H1 (cell line): ENCODE measurements around the gene C3orf49. TPM values are rescaled to one million over a fixed set of nuclear protein-coding genes. Genes with fewer than 3 reads are reported as not detected.

ENCODE experiments used
- ASH2L ChIP-seq: fragments of 200-600, 300-600 bp; sonication (generic); IDR thresholded peaks from one replicate; pipeline ENCODE4 v1.7.1; 2017; ENCODE audit warnings: low read length
- ATF2 ChIP-seq: IDR thresholded peaks from 2 replicates; pipeline ENCODE4 v1.6.1; 2012; ENCODE audit warnings: low read length, inconsistent platforms
- CBX5 ChIP-seq: fragments of 300-800, 300-1000 bp; sonication (generic); IDR thresholded peaks from 2 replicates; pipeline ENCODE4 v1.7.1; 2016; ENCODE audit warnings: antibody characterized with exemption, low read length, low read depth
- CEBPB ChIP-seq: IDR thresholded peaks from 2 replicates; pipeline ENCODE4 v1.6.1; 2012; ENCODE audit warnings: low read depth, low read length
- CHD1 ChIP-seq: IDR thresholded peaks from 2 replicates; pipeline ENCODE4 v1.6.1; 2012; ENCODE audit warnings: low read depth, low read length, improper control_type of control experiment
- CHD2 ChIP-seq: IDR thresholded peaks from 2 replicates; pipeline ENCODE4 v1.6.1; 2012; ENCODE audit warnings: low read length, improper control_type of control experiment
- CREB1 ChIP-seq: IDR thresholded peaks from 2 replicates; pipeline ENCODE4 v1.6.1; 2012; ENCODE audit warnings: inconsistent platforms
- CTBP2 ChIP-seq: IDR thresholded peaks from 2 replicates; pipeline ENCODE4 v1.7.0; 2011; ENCODE audit warnings: borderline replicate concordance, mild to moderate bottlenecking, moderate library complexity, mixed read lengths, low read length; ENCODE audit not compliant: insufficient read depth, insufficient read length
- CTCF ChIP-seq, 3 experiments: IDR thresholded peaks; 1 replicate in 2 of 3; 2 replicates in 1 of 3; pipeline versions ENCODE4 v1.5.1 to v1.6.1; 2011; ENCODE audit warnings: low read length in 3 of 3, mild to moderate bottlenecking in 3 of 3, inconsistent platforms in 2 of 3, low read depth in 1 of 3, moderate library complexity in 1 of 3; ENCODE audit not compliant: insufficient read depth in 1 of 3; ENCODE audit errors: control extremely low read depth in 1 of 3
- EGR1 ChIP-seq: IDR thresholded peaks from 2 replicates; pipeline ENCODE4 v1.6.1; 2011; ENCODE audit warnings: low read depth, low read length, borderline replicate concordance
- EZH2 ChIP-seq: fragments of 200-600 bp; sonication (generic); IDR thresholded peaks from 2 replicates; pipeline ENCODE4 v1.7.1; 2012; ENCODE audit warnings: low read depth, mild to moderate bottlenecking, moderate library complexity, low read length, inconsistent platforms; ENCODE audit not compliant: severe bottlenecking
- GTF2F1 ChIP-seq: IDR thresholded peaks from 2 replicates; pipeline ENCODE4 v1.6.1; 2012; ENCODE audit warnings: low read depth, low read length, improper control_type of control experiment, borderline replicate concordance
- HDAC6 ChIP-seq: IDR thresholded peaks from one replicate; pipeline ENCODE4 v1.7.1; 2012; ENCODE audit warnings: low read depth, mild to moderate bottlenecking, inconsistent platforms, low read length, moderate library complexity
- KDM1A ChIP-seq: fragments of 200-600, 300-600 bp; sonication (generic); IDR thresholded peaks from 2 replicates; pipeline ENCODE4 v1.7.1; 2016; ENCODE audit warnings: mild to moderate bottlenecking, low read length, borderline replicate concordance
- KDM4A ChIP-seq: IDR thresholded peaks from one replicate; pipeline ENCODE4 v1.7.1; 2012; ENCODE audit warnings: low read depth, mild to moderate bottlenecking, moderate library complexity, low read length, inconsistent platforms; ENCODE audit not compliant: severe bottlenecking
- NRF1 ChIP-seq: IDR thresholded peaks from 2 replicates; pipeline ENCODE4 v1.6.1; 2011; ENCODE audit warnings: mild to moderate bottlenecking, low read depth, low read length, improper control_type of control experiment
- POLR2AphosphoS5 ChIP-seq: IDR thresholded peaks from 2 replicates; pipeline ENCODE4 v1.6.1; 2011; ENCODE audit warnings: low read depth, low read length
- RFX5 ChIP-seq: IDR thresholded peaks from 2 replicates; pipeline ENCODE4 v1.6.1; 2011; ENCODE audit warnings: low read depth, low read length, improper control_type of control experiment, borderline replicate concordance
- TBP ChIP-seq: IDR thresholded peaks from 2 replicates; pipeline ENCODE4 v1.6.1; 2011; ENCODE audit warnings: low read depth, low read length, improper control_type of control experiment
- TCF12 ChIP-seq: IDR thresholded peaks from 2 replicates; pipeline ENCODE4 v1.6.1; 2011; ENCODE audit warnings: low read depth, mild to moderate bottlenecking, low read length
- polyA plus RNA-seq, 7 experiments: library from polyadenylated mRNA; depleted of rRNA in 3 of 7; stranded (reverse) in 5 of 7; unstranded in 2 of 7; fragments of >200 nt in 5 of 7; fragments of 200-250 nt in 2 of 7; gene quantifications; 1 replicate in 5 of 7; 2 replicates in 1 of 7; 4 replicates in 1 of 7; pipeline versions ENCODE4 v1.2.1 to v1.2.3, GENCODE V29; 2011 to 2013; ENCODE audit warnings: missing spikeins in 2 of 7, mixed read lengths in 2 of 7
- total RNA-seq: library from RNA; stranded (reverse); fragmentation: NEBNext Ultra II Directional; extraction: Animal tissue kit (Norgen Biotek cat#: 25700); gene quantifications from 2 replicates; pipeline ENCODE4 v1.2.1, GENCODE V29; 2021

The C3orf49 gene
- total and polyA plus RNA-seq, 2 of the 8 experiments (the other 6 are each of a cell fraction or from before 2014, with no cell fraction given) = not detected

- TF ChIP-seq EGR1 (no peak), HDAC6 (no peak), TBP (peak; percentile 5; the same call in 1 of the 2 replicates), CHD2 (no peak), TCF12 (no peak), POLR2AphosphoS5 (no peak), KDM4A (peak; percentile 69), ASH2L (peak; percentile 62), CEBPB (no peak), CTBP2 (no peak), KDM1A (no peak), CTCF (IDR thresholded peaks at IDR 0.05; ENCODE audit: control extremely low read depth in 1 of 3, insufficient read depth in 1 of 3, low read depth in 1 of 3, low read length in 3 of 3) (no peak), CBX5 (no peak), EZH2 (no peak), NRF1 (no peak), CREB1 (no peak), GTF2F1 (no peak), RFX5 (no peak), ATF2 (no peak), CHD1 (no peak)
Measured at GRCh38 chr3:63863150-63864007, 44.3 kb downstream of the C3orf49 start, which contains the start of the genes ATXN7 and THOC7 (continued).
